ENCODE results near the gene ARHGAP8. TPM values are rescaled to one million over a fixed set of nuclear protein-coding genes. Genes with fewer than 3 reads are reported as not detected.

Gene ARHGAP8
- polyA plus RNA-seq, 3 donors: 0.03 TPM; not detected in 2

DNA sequence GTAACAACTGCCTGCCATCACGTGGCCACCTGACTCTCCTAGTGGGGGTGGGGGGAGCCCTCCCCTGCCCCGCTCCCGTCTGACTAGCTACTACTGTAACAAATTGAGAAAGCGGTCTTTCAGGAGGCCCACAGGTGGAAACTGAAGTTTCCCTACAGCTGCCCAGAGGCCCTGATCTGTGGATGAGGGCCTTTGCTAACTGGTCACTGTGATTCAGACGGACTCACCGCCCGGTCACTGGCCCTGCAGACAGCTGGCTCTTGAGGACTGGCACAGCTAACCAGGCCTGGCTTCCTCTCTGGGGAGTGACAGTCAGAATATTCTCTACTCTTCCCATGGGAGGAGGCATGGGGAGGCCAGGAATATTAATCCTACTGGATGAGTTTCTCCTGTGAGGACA lies 116.8 kb downstream of the ARHGAP8 start:
- Mint-ChIP-seq H3K4me3 (no peak overlapping the region), H3K27ac (no peak overlapping the region), H3K36me3 (no peaks in the 10 kb centered on the region), H3K27me3 (ENCODE audit: low read depth in 3 of 3) (peaks cover 3 to 9% (median 4%) of the 10 kb centered on the region in 3 donors), H3K4me1 (no peaks in the 10 kb centered on the region), H3K9me3 (peaks cover 6 to 17% (median 15%) of the 10 kb centered on the region in 7 donors)
- TF ChIP-seq, protein P1, sequence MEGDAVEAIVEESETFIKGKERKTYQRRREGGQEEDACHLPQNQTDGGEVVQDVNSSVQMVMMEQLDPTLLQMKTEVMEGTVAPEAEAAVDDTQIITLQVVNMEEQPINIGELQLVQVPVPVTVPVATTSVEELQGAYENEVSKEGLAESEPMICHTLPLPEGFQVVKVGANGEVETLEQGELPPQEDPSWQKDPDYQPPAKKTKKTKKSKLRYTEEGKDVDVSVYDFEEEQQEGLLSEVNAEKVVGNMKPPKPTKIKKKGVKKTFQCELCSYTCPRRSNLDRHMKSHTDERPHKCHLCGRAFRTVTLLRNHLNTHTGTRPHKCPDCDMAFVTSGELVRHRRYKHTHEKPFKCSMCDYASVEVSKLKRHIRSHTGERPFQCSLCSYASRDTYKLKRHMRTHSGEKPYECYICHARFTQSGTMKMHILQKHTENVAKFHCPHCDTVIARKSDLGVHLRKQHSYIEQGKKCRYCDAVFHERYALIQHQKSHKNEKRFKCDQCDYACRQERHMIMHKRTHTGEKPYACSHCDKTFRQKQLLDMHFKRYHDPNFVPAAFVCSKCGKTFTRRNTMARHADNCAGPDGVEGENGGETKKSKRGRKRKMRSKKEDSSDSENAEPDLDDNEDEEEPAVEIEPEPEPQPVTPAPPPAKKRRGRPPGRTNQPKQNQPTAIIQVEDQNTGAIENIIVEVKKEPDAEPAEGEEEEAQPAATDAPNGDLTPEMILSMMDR (IDR thresholded peaks at IDR 0.05): no peak
- intact Hi-C loops (cut with micrococcal nuclease): no loop called here
- DNase-seq: no peak
- Histone ChIP-seq H4K20me1 (ENCODE audit: insufficient read depth, low read length) (no peaks in the 10 kb centered on the region), H3K36me3 (replicated peaks in 1 of 2; ENCODE audit: control insufficient read depth in 1 of 2, insufficient read depth in 2 of 2, low read length in 2 of 2) (no peaks in the 10 kb centered on the region), H3K79me2 (ENCODE audit: insufficient read depth, low read length) (no peaks in the 10 kb centered on the region), H3K4me3 (replicated peaks in 1 of 3; ENCODE audit: low read depth in 2 of 3, low read length in 3 of 3) (no peak overlapping the region), H3K4me1 (ENCODE audit: control insufficient read depth in 1 of 2, insufficient read depth in 2 of 2, low read length in 2 of 2) (no peaks in the 10 kb centered on the region), H3K27me3 (ENCODE audit: control insufficient read depth in 2 of 2, insufficient read depth in 2 of 2, low read length in 2 of 2) (no peaks in the 10 kb centered on the region), H3K9ac (ENCODE audit: insufficient read depth, low read length, poor library complexity, severe bottlenecking) (no peak overlapping the region), H2AFZ (ENCODE audit: insufficient read depth, low read depth, low read length, poor library complexity, severe bottlenecking) (no peak overlapping the region), H3K9me3 (replicated peaks in 1 of 2; ENCODE audit: control insufficient read depth in 1 of 2, insufficient read depth in 1 of 2, low read length in 2 of 2) (peaks cover 8 to 23% of the 10 kb centered on the region in 2 donors), H3K4me2 (replicated peaks; ENCODE audit: extremely low read depth, low read length, poor library complexity, severe bottlenecking) (no peak overlapping the region), H3K27ac (ENCODE audit: low read depth in 1 of 2, low read length in 2 of 2) (no peak overlapping the region)
- WGBS (ENCODE audit: insufficient coverage): 94% methylated on average over 4 of the region's 7 CpGs

- intact Hi-C loops (cut with micrococcal nuclease): no loop called here
- H3K4me1 ChIP-seq (ENCODE audit: control insufficient read depth in 1 of 2, insufficient read depth in 2 of 2, low read length in 2 of 2): no peaks in the 10 kb centered on the region
- peaks cover 8 to 23% of the 10 kb centered on the region in 2 donors for H3K9me3 ChIP-seq (replicated peaks in 1 of 2; ENCODE audit: control insufficient read depth in 1 of 2, insufficient read depth in 1 of 2, low read length in 2 of 2)
- DNase-seq: no peak
- H3K4me2 ChIP-seq (replicated peaks; ENCODE audit: extremely low read depth, low read length, poor library complexity, severe bottlenecking): no peak overlapping the region
- no peaks in the 10 kb centered on the region for H3K36me3 ChIP-seq (replicated peaks in 1 of 2; ENCODE audit: control insufficient read depth in 1 of 2, insufficient read depth in 2 of 2, low read length in 2 of 2)
- H3K27me3 Mint-ChIP-seq (ENCODE audit: low read depth in 3 of 3): peaks cover 3 to 9% (median 4%) of the 10 kb centered on the region in 3 donors
- no peak overlapping the region for H2AFZ ChIP-seq (ENCODE audit: insufficient read depth, low read depth, low read length, poor library complexity, severe bottlenecking)
- no peak overlapping the region for H3K9ac ChIP-seq (ENCODE audit: insufficient read depth, low read length, poor library complexity, severe bottlenecking)
- H3K4me3 Mint-ChIP-seq: no peak overlapping the region
- H3K4me3 ChIP-seq (replicated peaks in 1 of 3; ENCODE audit: low read depth in 2 of 3, low read length in 3 of 3): no peak overlapping the region
- H4K20me1 ChIP-seq (ENCODE audit: insufficient read depth, low read length): no peaks in the 10 kb centered on the region
- no peak overlapping the region for H3K27ac ChIP-seq (ENCODE audit: low read depth in 1 of 2, low read length in 2 of 2)
- no peaks in the 10 kb centered on the region for H3K79me2 ChIP-seq (ENCODE audit: insufficient read depth, low read length)
- peaks cover 6 to 18% (median 15%) of the 10 kb centered on the region in 7 donors for H3K9me3 Mint-ChIP-seq
- no peak overlapping the region for H3K27ac Mint-ChIP-seq
- H3K36me3 Mint-ChIP-seq: no peaks in the 10 kb centered on the region
- no peaks in the 10 kb centered on the region for H3K27me3 ChIP-seq (ENCODE audit: control insufficient read depth in 2 of 2, insufficient read depth in 2 of 2, low read length in 2 of 2)
- TF ChIP-seq, protein P1 (IDR thresholded peaks at IDR 0.05): no peak
- H3K4me1 Mint-ChIP-seq: no peaks in the 10 kb centered on the region
- WGBS (ENCODE audit: insufficient coverage): 20% methylated on average over 5 of the region's 5 CpGs
These were observed 117.6 kb downstream of the ARHGAP8 start for GRCh38 chr22:44870021-44870420.

Data from CD14-positive monocyte (primary cell).